GM19193 (cell line): ENCODE data around the gene NOVA2.

Source experiments
- POLR2A ChIP-seq: IDR thresholded peaks from 4 replicates; pipeline ENCODE4 v1.6.1; 2011; ENCODE audit not compliant: insufficient read depth, insufficient read length; ENCODE audit errors: extremely low read depth

NOVA2 gene

GRCh38 chr19:45884682-45885555 lies 88.7 kb downstream of the NOVA2 start:
- no peak for TF ChIP-seq POLR2A

DNA sequence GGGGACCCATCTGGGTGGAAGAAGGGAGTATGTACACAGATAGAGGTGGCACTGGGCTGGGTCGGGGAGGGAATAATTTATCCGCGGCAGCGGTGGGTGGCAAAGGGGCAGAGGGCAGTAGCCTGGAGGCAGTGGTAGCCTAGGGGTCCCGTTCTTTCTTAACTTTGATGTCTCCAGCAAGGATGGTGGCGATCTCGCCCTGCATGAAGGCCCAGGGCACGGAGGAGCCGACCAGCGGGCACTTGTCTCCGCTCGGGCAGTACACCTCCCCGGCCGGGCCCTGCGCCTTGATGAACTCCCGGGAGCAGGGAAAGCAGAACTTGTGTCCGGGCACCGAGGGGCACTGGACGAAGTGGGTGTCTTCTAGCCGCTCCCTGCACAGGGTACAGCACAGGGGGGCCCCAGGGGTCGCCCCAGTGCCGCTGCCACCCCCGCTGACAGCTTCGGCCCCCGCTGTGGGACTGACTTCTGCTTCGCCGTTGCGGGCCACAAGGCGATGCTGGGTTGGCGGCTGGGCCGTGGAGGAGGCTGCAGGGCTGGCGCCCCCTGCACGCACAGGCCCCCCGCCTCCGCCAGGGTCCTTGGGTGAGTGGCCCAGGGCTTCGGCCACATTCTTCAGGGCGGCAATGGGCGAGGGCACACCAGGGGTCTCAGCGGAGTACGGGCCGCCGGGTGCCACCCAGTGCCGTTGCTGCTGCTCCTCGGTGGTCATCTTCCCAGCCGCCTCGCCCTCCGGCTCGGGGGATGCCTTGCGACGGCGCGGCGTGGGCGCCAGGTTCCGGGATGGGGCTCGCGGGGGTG lies 89.6 kb downstream of the NOVA2 start:
- no peak for TF ChIP-seq POLR2A
